Urinary bladder (tissue), 4 donors: ENCODE results near the gene NFE2L3. TPM values are rescaled to one million over a fixed set of nuclear protein-coding genes. Genes with fewer than 3 reads are reported as not detected.
"Not testable (repeated sequence)": the region's sequence is repeated elsewhere in the genome, so short reads cannot be mapped to it uniquely, and the experiment has no call there.

ENCODE experiments used
- DNase-seq: peaks from one replicate; pipeline ENCODE4 v3.0.0-alpha.2; 2015; ENCODE audit errors: extremely low spot score
- H3K27ac ChIP-seq: one replicate; pipeline ENCODE4 v1.5.1; 2013; ENCODE audit warnings: low read depth, mild to moderate bottlenecking, moderate library complexity
- H3K36me3 ChIP-seq: one replicate; pipeline ENCODE4 v1.6.1; 2013; ENCODE audit warnings: mild to moderate bottlenecking, moderate library complexity; ENCODE audit not compliant: insufficient read depth
- H3K4me1 ChIP-seq: one replicate; pipeline ENCODE4 v1.6.1; 2013; ENCODE audit warnings: mild to moderate bottlenecking, moderate library complexity; ENCODE audit not compliant: insufficient read depth
- H3K4me3 ChIP-seq: one replicate; pipeline ENCODE4 v1.5.1; 2013; ENCODE audit warnings: low read depth, low read length
- WGBS: extraction: QIAGEN DNeasy Blood & Tissue Kit; methylation state at CpG from one replicate; pipeline ENCODE4 v1.1.7; 2013; 5-methylcytosine and 5-hydroxymethylcytosine counted together
- polyA plus RNA-seq: library from polyadenylated mRNA; stranded (reverse); fragments of 200-250 nt; gene quantifications from one replicate; pipeline ENCODE4 v1.2.3, GENCODE V29; 2013
- total RNA-seq: library from RNA; depleted of rRNA; stranded (reverse); fragments of >200 nt; gene quantifications from one replicate; pipeline ENCODE4 v1.2.3, GENCODE V29; 2014
- donor health status: healthy with polysubstance abuse.
- donor health status: healthy.

Gene NFE2L3
- total and polyA plus RNA-seq, 2 donors, result 2.4 to 2.7 TPM

DNA sequence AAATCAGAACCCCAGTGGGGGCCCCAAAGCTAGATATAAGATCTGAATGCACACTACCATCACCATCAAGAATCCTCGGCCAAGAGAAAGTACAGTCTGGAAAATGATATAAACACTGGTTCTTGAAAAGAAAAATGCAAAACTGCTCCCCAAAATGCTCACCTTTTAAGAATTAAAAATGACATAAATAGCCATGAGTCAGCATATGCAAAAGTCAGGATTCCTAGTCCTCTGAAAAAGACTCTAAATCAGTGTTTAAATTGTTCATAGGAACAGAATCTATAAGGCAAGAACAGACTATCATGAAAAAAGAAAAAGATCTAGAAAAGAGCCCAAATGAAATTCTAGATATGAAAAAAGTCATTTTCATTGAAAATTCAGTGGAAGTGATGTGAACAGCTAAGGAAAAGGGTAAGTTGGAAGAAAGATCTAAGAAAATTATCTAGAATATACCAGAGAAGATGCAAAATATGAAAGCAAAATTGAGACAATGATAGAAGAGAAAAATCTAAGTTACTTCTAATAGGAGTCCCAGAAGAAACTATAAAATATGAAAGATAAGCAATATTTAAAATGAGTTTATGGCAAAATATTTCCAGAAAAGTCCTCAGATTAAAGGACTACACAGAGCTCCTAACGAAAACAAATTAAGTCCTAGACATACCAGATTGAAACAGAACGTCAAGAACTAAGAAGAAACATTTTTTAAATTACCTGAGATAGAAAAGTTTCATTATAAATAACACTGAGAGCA is 29.7 kb downstream of the NFE2L3 start:
- Histone ChIP-seq H3K36me3 (no peaks in the 10 kb centered on the region), H3K4me3 (no peak overlapping the region), H3K27ac (no peak overlapping the region), H3K4me1 (no peaks in the 10 kb centered on the region)
- no peak for DNase-seq
- WGBS, result 54% methylated on average over 3 of the region's 3 CpGs

DNA sequence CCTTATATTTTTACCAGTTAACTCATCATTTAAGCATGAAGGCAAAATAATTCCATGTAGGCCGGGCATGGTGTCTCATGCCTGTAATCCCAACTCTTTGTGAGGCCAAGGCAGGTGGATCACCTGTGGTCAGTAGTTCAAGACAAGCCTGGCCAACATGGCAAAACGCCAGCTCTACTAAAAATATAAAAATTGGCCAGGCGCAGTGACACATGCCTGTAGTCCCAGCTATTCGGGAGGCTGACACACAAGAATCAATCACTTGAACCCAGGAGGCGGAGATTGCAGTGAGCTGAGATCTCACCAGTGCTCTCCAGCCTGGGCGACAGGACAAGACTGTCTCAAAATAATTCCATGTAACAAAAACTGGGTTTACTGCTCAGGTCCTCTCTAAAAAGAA is 30.3 kb downstream of the NFE2L3 start:
- 77% methylated on average over 6 of the region's 6 CpGs for WGBS
- DNase-seq, result no peak
- H3K4me1 ChIP-seq, result no peaks in the 10 kb centered on the region
- H3K27ac ChIP-seq, result no peak overlapping the region
- H3K36me3 ChIP-seq, result no peaks in the 10 kb centered on the region
- no peak overlapping the region for H3K4me3 ChIP-seq

DNA sequence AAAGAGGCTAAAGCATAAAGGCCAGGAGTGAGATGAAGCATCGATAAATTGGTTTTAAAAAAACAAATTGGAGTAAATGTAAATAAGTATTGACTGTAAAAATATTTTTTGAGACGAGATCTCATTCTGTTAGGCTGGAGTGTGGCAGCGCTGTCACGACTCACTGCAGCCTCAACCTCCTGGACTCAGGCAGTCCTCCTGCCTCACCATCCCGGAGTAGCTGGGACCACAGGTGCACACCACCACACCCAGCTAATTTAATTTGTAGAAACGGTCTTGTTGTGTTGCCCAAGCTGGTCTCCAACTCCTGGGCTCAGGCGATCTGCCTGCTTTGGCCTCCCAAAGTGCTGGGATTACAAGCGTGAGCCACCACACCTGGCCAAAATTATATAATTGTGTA is 30.7 kb downstream of the NFE2L3 start:
- Histone ChIP-seq H3K36me3 (no peaks in the 10 kb centered on the region), H3K27ac (no peak overlapping the region), H3K4me1 (no peaks in the 10 kb centered on the region), H3K4me3 (no peak overlapping the region)
- DNase-seq, result no peak
- 82% methylated on average over 8 of the region's 8 CpGs for WGBS

DNA sequence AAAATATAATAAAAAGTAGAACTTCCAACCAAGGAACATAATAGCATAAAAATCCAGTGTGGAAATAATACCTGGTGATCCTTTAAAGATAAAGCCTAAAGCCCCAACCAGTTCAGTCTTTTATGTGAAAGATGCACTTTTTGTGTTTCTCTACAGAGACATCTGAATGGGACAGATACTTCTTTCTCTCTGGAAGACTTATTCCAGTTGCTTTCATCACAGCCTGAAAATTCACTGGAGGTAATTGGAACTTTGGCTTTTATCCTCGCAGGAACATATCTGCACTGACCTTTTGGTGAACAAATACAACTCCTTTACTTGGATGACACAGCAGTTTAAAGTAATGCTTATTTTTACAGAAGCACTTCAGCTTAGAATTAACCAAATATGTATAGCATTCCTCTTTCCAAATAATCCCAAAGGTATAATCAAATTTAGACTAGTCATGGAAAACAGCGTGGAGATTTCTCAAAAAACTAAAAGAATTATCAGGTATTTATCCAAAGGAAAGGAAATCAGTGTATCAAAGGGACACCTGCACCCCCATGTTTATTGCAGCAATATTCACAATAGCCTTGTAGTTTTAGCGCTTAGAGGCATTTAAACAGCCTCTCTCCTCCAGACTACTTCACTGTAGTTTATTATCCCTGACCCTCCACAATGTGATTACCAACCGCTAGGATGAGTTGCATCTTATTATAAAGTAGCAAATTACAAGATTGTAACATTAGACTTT is 31.7 kb downstream of the NFE2L3 start:
- H3K4me1 ChIP-seq, result no peaks in the 10 kb centered on the region
- no peak for DNase-seq
- H3K36me3 ChIP-seq, result peaks cover 2% of the 10 kb centered on the region
- 61% methylated on average over 4 of the region's 4 CpGs for WGBS
- no peak overlapping the region for H3K27ac ChIP-seq
- H3K4me3 ChIP-seq, result no peak overlapping the region

DNA sequence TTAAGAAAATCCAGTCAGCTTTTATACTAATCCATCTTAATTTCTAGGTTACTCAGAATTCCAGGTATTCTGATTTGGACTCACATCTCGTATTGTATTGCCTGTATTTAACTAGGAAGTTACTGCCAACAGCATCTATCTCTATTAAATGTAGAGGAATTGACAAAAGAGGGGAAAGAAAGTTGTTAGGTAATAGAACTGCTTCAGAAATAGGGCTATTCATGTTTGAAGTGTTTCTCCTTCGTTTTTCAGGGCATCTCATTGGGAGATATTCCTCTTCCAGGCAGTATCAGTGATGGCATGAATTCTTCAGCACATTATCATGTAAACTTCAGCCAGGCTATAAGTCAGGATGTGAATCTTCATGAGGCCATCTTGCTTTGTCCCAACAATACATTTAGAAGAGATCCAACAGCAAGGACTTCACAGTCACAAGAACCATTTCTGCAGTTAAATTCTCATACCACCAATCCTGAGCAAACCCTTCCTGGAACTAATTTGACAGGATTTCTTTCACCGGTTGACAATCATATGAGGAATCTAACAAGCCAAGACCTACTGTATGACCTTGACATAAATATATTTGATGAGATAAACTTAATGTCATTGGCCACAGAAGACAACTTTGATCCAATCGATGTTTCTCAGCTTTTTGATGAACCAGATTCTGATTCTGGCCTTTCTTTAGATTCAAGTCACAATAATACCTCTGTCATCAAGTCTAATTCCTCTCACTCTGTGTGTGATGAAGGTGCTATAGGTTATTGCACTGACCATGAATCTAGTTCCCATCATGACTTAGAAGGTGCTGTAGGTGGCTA is 32.5 kb downstream of the NFE2L3 start:
- H3K4me3 ChIP-seq, H3K4me1 ChIP-seq, H3K36me3 ChIP-seq, H3K27ac ChIP-seq, DNase-seq: not testable (repeated sequence)
- 75% methylated on average over 4 of the region's 4 CpGs for WGBS

DNA sequence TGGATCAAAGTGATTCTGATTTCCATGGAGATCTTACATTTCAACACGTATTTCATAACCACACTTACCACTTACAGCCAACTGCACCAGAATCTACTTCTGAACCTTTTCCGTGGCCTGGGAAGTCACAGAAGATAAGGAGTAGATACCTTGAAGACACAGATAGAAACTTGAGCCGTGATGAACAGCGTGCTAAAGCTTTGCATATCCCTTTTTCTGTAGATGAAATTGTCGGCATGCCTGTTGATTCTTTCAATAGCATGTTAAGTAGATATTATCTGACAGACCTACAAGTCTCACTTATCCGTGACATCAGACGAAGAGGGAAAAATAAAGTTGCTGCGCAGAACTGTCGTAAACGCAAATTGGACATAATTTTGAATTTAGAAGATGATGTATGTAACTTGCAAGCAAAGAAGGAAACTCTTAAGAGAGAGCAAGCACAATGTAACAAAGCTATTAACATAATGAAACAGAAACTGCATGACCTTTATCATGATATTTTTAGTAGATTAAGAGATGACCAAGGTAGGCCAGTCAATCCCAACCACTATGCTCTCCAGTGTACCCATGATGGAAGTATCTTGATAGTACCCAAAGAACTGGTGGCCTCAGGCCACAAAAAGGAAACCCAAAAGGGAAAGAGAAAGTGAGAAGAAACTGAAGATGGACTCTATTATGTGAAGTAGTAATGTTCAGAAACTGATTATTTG is 33.3 kb downstream of the NFE2L3 start:
- H3K36me3 ChIP-seq, result peaks cover 8% of the 10 kb centered on the region
- DNase-seq, result no peak
- no peak overlapping the region for H3K4me3 ChIP-seq
- H3K27ac ChIP-seq, result no peak overlapping the region
- H3K4me1 ChIP-seq, result no peaks in the 10 kb centered on the region
- WGBS, result 90% methylated on average over 10 of the region's 10 CpGs

DNA sequence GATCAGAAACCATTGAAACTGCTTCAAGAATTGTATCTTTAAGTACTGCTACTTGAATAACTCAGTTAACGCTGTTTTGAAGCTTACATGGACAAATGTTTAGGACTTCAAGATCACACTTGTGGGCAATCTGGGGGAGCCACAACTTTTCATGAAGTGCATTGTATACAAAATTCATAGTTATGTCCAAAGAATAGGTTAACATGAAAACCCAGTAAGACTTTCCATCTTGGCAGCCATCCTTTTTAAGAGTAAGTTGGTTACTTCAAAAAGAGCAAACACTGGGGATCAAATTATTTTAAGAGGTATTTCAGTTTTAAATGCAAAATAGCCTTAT is 33.8 kb downstream of the NFE2L3 start:
- DNase-seq, result no peak
- H3K36me3 ChIP-seq, result peaks cover 11% of the 10 kb centered on the region
- no peaks in the 10 kb centered on the region for H3K4me1 ChIP-seq
- no peak overlapping the region for H3K4me3 ChIP-seq
- 92% methylated on average over 1 of the region's 1 CpG for WGBS
- H3K27ac ChIP-seq, result no peak overlapping the region

DNA sequence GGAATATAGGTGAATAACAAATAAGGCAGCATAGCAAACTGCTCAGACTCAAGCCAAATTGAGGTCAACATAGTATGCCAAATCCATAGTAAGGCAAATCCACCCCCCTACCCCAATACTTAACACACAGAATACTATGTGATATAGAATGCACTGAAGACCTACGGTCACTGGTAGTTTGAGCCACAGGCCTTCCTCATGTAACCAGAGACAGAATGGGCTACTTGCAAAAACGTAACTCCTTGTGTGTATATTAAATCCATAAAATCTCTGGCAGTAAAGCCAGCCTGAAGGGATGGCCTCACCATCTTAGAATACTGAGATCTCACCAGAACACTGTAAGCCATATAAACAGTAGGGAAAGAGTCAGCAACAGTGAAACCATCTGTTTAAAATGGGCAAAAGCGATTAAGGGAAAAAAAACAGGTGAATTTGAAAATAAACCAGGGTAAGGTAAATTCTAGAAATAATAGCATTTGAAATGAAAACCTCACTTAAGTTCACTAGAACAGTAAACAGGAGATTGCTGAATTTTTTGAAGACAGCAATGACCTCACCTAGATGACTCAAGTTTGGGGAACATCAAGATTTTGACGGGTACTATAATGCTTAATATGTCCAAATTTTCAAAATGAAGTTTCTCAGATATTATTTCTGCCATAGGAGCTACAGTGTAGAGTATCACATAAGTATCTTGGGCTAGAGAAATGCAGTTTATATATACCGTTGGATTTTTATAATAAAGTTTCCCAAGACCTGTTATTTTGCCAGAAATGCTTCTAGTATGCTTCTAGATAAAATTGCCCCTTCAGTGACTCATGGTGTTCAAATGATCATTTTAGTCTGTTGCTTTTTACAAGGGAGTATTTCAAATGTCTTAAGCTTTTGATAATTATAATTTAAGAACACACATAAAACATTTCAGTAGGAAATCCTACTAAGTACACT is 34.6 kb downstream of the NFE2L3 start:
- Histone ChIP-seq H3K4me3 (no peak overlapping the region), H3K36me3 (peaks cover 14% of the 10 kb centered on the region), H3K27ac (no peak overlapping the region), H3K4me1 (no peaks in the 10 kb centered on the region)
- DNase-seq, result no peak
- WGBS, result 69% methylated on average over 5 of the region's 5 CpGs

DNA sequence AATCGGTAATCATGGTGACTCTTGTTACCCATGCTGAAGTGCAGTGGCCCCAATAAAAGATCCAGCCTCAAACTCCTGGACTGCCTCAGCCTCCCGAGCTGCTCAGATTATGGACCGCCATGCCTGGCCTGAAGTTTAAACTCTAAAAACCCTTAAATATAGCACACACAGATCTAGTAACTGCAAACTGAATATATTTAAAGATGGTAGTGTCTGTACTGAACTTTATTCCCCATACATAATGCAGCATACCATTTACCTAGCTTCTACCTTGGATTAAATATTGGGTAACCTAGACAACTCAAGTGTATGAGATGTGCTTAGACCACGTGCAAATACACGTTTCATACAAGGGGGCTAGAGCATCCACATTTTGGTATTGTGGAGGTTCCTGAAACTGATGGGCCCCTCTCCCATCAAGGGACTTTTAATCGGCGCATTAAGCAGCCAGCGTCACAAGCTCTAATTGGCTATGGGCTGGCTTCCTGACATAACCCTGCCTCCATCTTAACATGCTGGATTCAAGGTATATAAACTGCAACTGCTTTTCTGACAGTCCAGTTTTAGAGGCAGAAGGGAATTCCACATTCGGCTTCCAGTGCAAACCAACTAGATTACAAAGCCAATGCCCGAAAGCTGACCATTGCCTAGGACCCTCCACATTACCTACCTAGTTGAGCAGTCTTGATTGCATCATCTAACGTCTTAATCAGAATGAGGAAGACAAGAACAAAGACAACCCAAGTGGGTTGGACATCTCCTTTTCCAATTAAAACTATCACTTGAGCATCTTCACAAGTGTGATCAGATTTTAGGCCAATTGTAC is 35.6 kb downstream of the NFE2L3 start:
- Histone ChIP-seq H3K4me1 (no peaks in the 10 kb centered on the region), H3K27ac (no peak overlapping the region), H3K36me3 (peaks cover 19% of the 10 kb centered on the region), H3K4me3 (no peak overlapping the region)
- WGBS, result 72% methylated on average over 11 of the region's 11 CpGs
- no peak for DNase-seq

DNA sequence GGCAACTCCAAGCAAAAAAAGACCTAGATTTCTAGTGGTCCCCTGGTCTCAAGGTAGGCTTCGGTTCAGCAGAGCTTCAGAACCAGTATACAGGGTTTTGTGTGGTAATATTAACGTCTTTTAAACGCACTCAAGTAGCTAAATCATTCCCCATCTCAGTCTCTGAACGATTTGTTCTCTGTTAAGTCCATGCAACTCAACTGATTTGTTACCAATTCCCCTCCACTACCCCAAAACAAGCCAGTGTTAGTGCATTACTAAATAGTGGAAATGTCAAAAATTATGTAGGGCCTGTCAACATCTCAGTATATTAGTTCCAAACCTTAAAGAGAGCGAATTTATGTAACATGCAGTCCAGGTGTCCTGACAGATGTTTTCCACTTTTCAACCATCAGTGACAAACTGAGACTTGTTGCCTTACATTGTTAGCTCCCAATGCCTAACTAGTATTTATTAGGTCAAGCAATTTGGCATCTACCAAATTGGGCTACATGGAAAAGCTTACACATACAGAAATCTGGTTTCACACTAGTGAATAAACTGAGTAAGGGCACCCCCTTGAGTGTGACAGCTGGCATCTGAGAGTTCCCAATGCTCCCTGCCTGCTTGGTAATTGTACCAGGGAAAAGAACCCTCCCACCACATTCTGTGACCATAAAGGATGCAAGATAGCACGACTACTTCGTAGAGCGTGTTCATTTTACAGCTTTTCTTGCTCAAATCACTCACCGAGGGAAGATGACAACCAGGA is 36.4 kb downstream of the NFE2L3 start:
- WGBS, result 82% methylated on average over 9 of the region's 9 CpGs
- H3K4me3 ChIP-seq, result no peak overlapping the region
- H3K36me3 ChIP-seq, result peaks cover 21% of the 10 kb centered on the region
- no peak overlapping the region for H3K27ac ChIP-seq
- no peaks in the 10 kb centered on the region for H3K4me1 ChIP-seq
- DNase-seq, result no peak

DNA sequence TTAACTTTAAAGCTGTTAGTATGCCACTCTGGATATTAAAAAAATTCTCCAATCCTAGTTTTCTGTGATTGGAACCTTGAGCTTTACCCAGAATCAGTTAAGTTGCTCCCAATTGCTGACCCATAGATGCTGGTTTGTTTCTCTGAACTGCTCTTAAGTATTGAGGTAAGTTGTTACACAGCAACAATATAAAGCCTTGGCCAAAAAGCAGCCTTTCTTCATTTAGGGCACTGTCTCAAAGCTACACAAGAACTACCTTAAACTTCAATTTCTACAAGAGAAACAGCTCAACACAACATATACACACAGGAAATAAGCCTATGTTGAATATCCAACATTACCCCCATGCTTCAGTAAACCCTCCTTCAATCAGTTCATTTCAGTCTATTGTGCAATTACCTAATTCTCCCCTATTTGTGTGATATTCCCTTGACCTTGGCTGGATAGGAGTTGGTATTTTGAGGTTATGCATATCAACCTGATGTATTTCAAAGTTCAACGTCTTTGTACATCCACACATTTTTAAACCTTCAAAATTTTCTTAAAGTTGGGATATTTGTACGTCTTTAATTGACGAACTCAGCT is 37.1 kb downstream of the NFE2L3 start:
- Histone ChIP-seq H3K4me1 (no peaks in the 10 kb centered on the region), H3K27ac (no peak overlapping the region), H3K4me3 (no peak overlapping the region), H3K36me3 (peaks cover 22% of the 10 kb centered on the region)
- 91% methylated on average over 3 of the region's 3 CpGs for WGBS
- DNase-seq, result no peak
